Testis (tissue), 3 donors: ENCODE measurements around the gene PLCH2. TPM values are rescaled to one million over a fixed set of nuclear protein-coding genes. Genes with fewer than 3 reads are reported as not detected.

Experiments used
- DNase-seq: peaks from one replicate; pipeline ENCODE4 v3.0.0-alpha.2; 2019
- H3K27ac ChIP-seq, 2 donors: fragments of 200-600 bp; sonication (generic); one replicate each; pipeline ENCODE4 v1.5.1; 2019
- H3K27me3 ChIP-seq: fragments of 200-600 bp; sonication (generic); one replicate; pipeline ENCODE4 v1.5.1; 2019
- H3K36me3 ChIP-seq: fragments of 200-600 bp; sonication (generic); one replicate; pipeline ENCODE4 v1.5.1; 2017; ENCODE audit warnings: low read depth; ENCODE audit errors: missing control alignments
- H3K4me1 ChIP-seq: fragments of 200-600 bp; sonication (generic); one replicate; pipeline ENCODE4 v1.5.1; 2019
- H3K4me3 ChIP-seq, 2 donors: fragments of 200-600 bp; sonication (generic); one replicate each; pipeline ENCODE4 v1.5.1; 2017 to 2019
- H3K9me3 ChIP-seq: fragments of 200-600 bp; sonication (generic); one replicate; pipeline ENCODE4 v1.5.1; 2017
- CTCF ChIP-seq, 3 experiments: fragments of 450-650 bp in 2 of 3; fragments of 200-600 bp in 1 of 3; sonication (generic) in 1 of 3; IDR thresholded peaks; one replicate each; pipeline ENCODE4 v1.5.1; 2016 to 2019; ENCODE audit warnings: antibody characterized with exemption in 3 of 3, mild to moderate bottlenecking in 2 of 3, moderate library complexity in 1 of 3
- POLR2A ChIP-seq: fragments of 450-650 bp; IDR thresholded peaks from one replicate; pipeline ENCODE4 v1.6.1; 2017; ENCODE audit warnings: antibody characterized with exemption, mild to moderate bottlenecking, moderate library complexity
- WGBS, 2 donors: methylation state at CpG; one replicate each; pipeline ENCODE4 v1.1.5; 2018; 5-methylcytosine and 5-hydroxymethylcytosine counted together
- intact Hi-C: fragments of 100-400 bp; cut with DNase I; formaldehyde crosslinking; loops from one replicate; pipeline ENCODE4 v1.15.1; 2023; ENCODE audit warnings: low total_unique reads
- polyA plus RNA-seq: library from polyadenylated mRNA; stranded (reverse); fragments of 350-450 nt; fragmentation: Illumina TruSeq; extraction: RNeasy Lipid Tissue Mini Kit (QIAGEN cat#74804); gene quantifications from one replicate; pipeline ENCODE4 v1.2.3, GENCODE V29; 2014; ENCODE audit warnings: low read depth, low replicate concordance; ENCODE audit not compliant: insufficient read depth
- total RNA-seq, 2 donors: library from RNA; depleted of rRNA; stranded (reverse); fragments of >200 nt; gene quantifications; one replicate each; pipeline ENCODE4 v1.2.3, GENCODE V29; 2016

The PLCH2 gene
- total and polyA plus RNA-seq, 3 donors from 2014 or later, result 2.7 to 6.5 (median 5.7) TPM

- intact Hi-C loops, result no loop called here
- DNase-seq, result no peak
- no peak overlapping the region for H3K27ac ChIP-seq
- no peaks in the 10 kb centered on the region for H3K27me3 ChIP-seq
- peaks cover 30% of the 10 kb centered on the region for H3K4me1 ChIP-seq
- WGBS, 2 donors, result 87% methylated on average over 15 of the region's 15 CpGs; no CpG with 5 or more reads in 1 of the 2 donors
- no peaks in the 10 kb centered on the region for H3K36me3 ChIP-seq
- H3K4me3 ChIP-seq, result no peak overlapping the region
- no peak for TF ChIP-seq POLR2A
- no peak for TF ChIP-seq CTCF (IDR thresholded peaks at IDR 0.05)
- no peaks in the 10 kb centered on the region for H3K9me3 ChIP-seq
These were observed 4.5 kb upstream of the PLCH2 start for GRCh38 chr1:2471587-2472001.

GRCh38 chr1:2472109-2472508 lies 4.0 kb upstream of the PLCH2 start:
- Histone ChIP-seq H3K27me3 (no peaks in the 10 kb centered on the region), H3K27ac (no peak overlapping the region), H3K36me3 (no peaks in the 10 kb centered on the region), H3K9me3 (no peaks in the 10 kb centered on the region), H3K4me3 (no peak overlapping the region), H3K4me1 (peaks cover 30% of the 10 kb centered on the region)
- no peak for DNase-seq
- WGBS, 2 donors, result 58 to 73% methylated on average over 5 to 17 of the region's 17 CpGs
- intact Hi-C loops, result no loop called here
- TF ChIP-seq CTCF (IDR thresholded peaks at IDR 0.05) (no peak), POLR2A (no peak)

GRCh38 chr1:2472561-2473177 lies 3.4 kb upstream of the PLCH2 start:
- Histone ChIP-seq H3K27me3 (no peaks in the 10 kb centered on the region), H3K4me1 (peaks cover 30% of the 10 kb centered on the region), H3K36me3 (no peaks in the 10 kb centered on the region), H3K4me3 (no peak overlapping the region), H3K9me3 (no peaks in the 10 kb centered on the region), H3K27ac (no peak overlapping the region)
- no peak for DNase-seq
- intact Hi-C loops, result no loop called here
- TF ChIP-seq CTCF (IDR thresholded peaks at IDR 0.05), result no peak
- no peak for TF ChIP-seq POLR2A
- 93% methylated on average over 12 to 25 of the region's 25 CpGs for WGBS, 2 donors

GRCh38 chr1:2473198-2473597 lies 2.9 kb upstream of the PLCH2 start:
- H3K4me3 ChIP-seq, result no peak overlapping the region
- WGBS, 2 donors, result 77 to 83% methylated on average over 1 to 11 of the region's 13 CpGs
- DNase-seq, result no peak
- peak overlapping the region in 1 of 2 donors; percentile 88 for H3K27ac ChIP-seq
- H3K9me3 ChIP-seq, result no peaks in the 10 kb centered on the region
- no peaks in the 10 kb centered on the region for H3K27me3 ChIP-seq
- no peaks in the 10 kb centered on the region for H3K36me3 ChIP-seq
- intact Hi-C loops, result no loop called here
- no peak for TF ChIP-seq POLR2A
- TF ChIP-seq CTCF (IDR thresholded peaks at IDR 0.05), result no peak
- H3K4me1 ChIP-seq, result peaks cover 30% of the 10 kb centered on the region
